Liver (tissue), 9 donors: ENCODE measurements around the gene RHBDD3. TPM values are rescaled to one million over a fixed set of nuclear protein-coding genes. Genes with fewer than 3 reads are reported as not detected.

Experiments used
- DNase-seq: peaks from one replicate; pipeline ENCODE4 v3.0.0-alpha.2; 2017; ENCODE audit warnings: low spot score
- H3K27ac ChIP-seq, 2 donors: one replicate each; pipeline ENCODE4 v1.7.0; 2013; ENCODE audit warnings: inconsistent platforms in 2 of 2, low read length in 2 of 2, control low read depth in 1 of 2, low read depth in 1 of 2, mild to moderate bottlenecking in 1 of 2
- H3K27me3 ChIP-seq, 4 donors: one replicate each; pipeline versions ENCODE4 v1.6.1 to v1.7.0; 2013; ENCODE audit warnings: low read length in 3 of 4, inconsistent platforms in 1 of 4, mild to moderate bottlenecking in 1 of 4, moderate library complexity in 1 of 4; ENCODE audit not compliant: control insufficient read depth in 4 of 4, insufficient read depth in 4 of 4
- H3K36me3 ChIP-seq, 4 donors: one replicate each; pipeline versions ENCODE4 v1.6.1 to v1.7.0; 2013; ENCODE audit warnings: low read length in 3 of 4, mild to moderate bottlenecking in 3 of 4, low read depth in 1 of 4, moderate library complexity in 1 of 4; ENCODE audit not compliant: control insufficient read depth in 4 of 4, insufficient read depth in 3 of 4
- H3K4me1 ChIP-seq, 4 donors: one replicate each; pipeline versions ENCODE4 v1.6.1 to v1.7.0; 2013; ENCODE audit warnings: low read length in 3 of 4, mild to moderate bottlenecking in 3 of 4, moderate library complexity in 1 of 4; ENCODE audit not compliant: control insufficient read depth in 4 of 4, insufficient read depth in 4 of 4
- H3K4me3 ChIP-seq, 3 donors: one replicate each; pipeline versions ENCODE4 v1.6.1 to v1.7.0; 2013; ENCODE audit warnings: low read length in 3 of 3, control low read depth in 1 of 3, low read depth in 1 of 3, mild to moderate bottlenecking in 1 of 3
- H3K9ac ChIP-seq, 2 donors: one replicate each; pipeline ENCODE4 v1.7.0; 2013; ENCODE audit warnings: low read length in 2 of 2, mild to moderate bottlenecking in 2 of 2, moderate library complexity in 2 of 2, control low read depth in 1 of 2, low read depth in 1 of 2
- H3K9me3 ChIP-seq, 4 donors: one replicate each; pipeline versions ENCODE4 v1.6.1 to v1.7.0; 2013; ENCODE audit warnings: low read length in 3 of 4; ENCODE audit not compliant: control insufficient read depth in 4 of 4
- CTCF ChIP-seq: fragments of 150-350 bp; IDR thresholded peaks from 2 replicates; pipeline ENCODE4 v1.5.1; 2017; ENCODE audit warnings: improper control_type of control experiment, low read depth, low read length; ENCODE audit not compliant: missing input control
- EGR1 ChIP-seq, 2 donors: IDR thresholded peaks; 2 replicates each; pipeline ENCODE4 v1.6.1; 2016 to 2018; ENCODE audit warnings: antibody characterized with exemption in 2 of 2, low read depth in 2 of 2
- FOXA1 ChIP-seq: IDR thresholded peaks from 2 replicates; pipeline ENCODE4 v1.6.1; 2016; ENCODE audit warnings: antibody characterized with exemption
- FOXA2 ChIP-seq: IDR thresholded peaks from 2 replicates; pipeline ENCODE4 v1.6.1; 2016; ENCODE audit warnings: antibody characterized with exemption
- GABPA ChIP-seq, 2 donors: IDR thresholded peaks in 1 of 2; conservative IDR thresholded peaks in 1 of 2; 2 replicates each; pipeline ENCODE4 v1.6.1; 2016; ENCODE audit warnings: antibody characterized with exemption in 2 of 2, mild to moderate bottlenecking in 1 of 2, moderate library complexity in 1 of 2
- HNF4A ChIP-seq, 2 donors: conservative IDR thresholded peaks; 2 replicates each; pipeline ENCODE4 v1.6.1; 2016; ENCODE audit warnings: antibody characterized with exemption in 2 of 2, mild to moderate bottlenecking in 2 of 2
- HNF4G ChIP-seq: IDR thresholded peaks from 2 replicates; pipeline ENCODE4 v1.6.1; 2016; ENCODE audit warnings: antibody characterized with exemption
- MAX ChIP-seq: IDR thresholded peaks from 2 replicates; pipeline ENCODE4 v1.6.1; 2016; ENCODE audit warnings: antibody characterized with exemption
- NR2F2 ChIP-seq: IDR thresholded peaks from 2 replicates; pipeline ENCODE4 v1.6.1; 2016; ENCODE audit warnings: antibody characterized with exemption
- RAD21 ChIP-seq, 2 donors: IDR thresholded peaks; 2 replicates each; pipeline ENCODE4 v1.6.1; 2016; ENCODE audit warnings: antibody characterized with exemption in 2 of 2, mild to moderate bottlenecking in 2 of 2
- RXRA ChIP-seq, 2 donors: IDR thresholded peaks; 2 replicates each; pipeline ENCODE4 v1.6.1; 2017 to 2018; ENCODE audit warnings: antibody characterized with exemption in 2 of 2, mild to moderate bottlenecking in 1 of 2
- SP1 ChIP-seq: IDR thresholded peaks from 2 replicates; pipeline ENCODE4 v1.6.1; 2018; ENCODE audit warnings: antibody characterized with exemption, mild to moderate bottlenecking
- TAF1 ChIP-seq: conservative IDR thresholded peaks from 2 replicates; pipeline ENCODE4 v1.6.1; 2016; ENCODE audit warnings: antibody characterized with exemption, mild to moderate bottlenecking
- YY1 ChIP-seq: IDR thresholded peaks from 2 replicates; pipeline ENCODE4 v1.6.1; 2016; ENCODE audit warnings: antibody characterized with exemption, mild to moderate bottlenecking
- WGBS: extraction: QIAGEN DNeasy Blood & Tissue Kit; methylation state at CpG from one replicate; pipeline ENCODE4 v1.1.7; 2013; 5-methylcytosine and 5-hydroxymethylcytosine counted together
- polyA plus RNA-seq, 2 donors: library from polyadenylated mRNA; stranded (reverse) in 1 of 2; unstranded in 1 of 2; fragments of 200-250 nt in 1 of 2; fragments of >200 nt in 1 of 2; fragmentation: Nextera tagmentation in 1 of 2; extraction: Ambion mirVana in 1 of 2; gene quantifications; one replicate each; pipeline versions ENCODE4 v1.2.1 to v1.2.3, GENCODE V29; 2013 to 2015
- total RNA-seq, 2 donors: library from RNA; depleted of rRNA; stranded (reverse); fragments of >200 nt; gene quantifications; one replicate each; pipeline ENCODE4 v1.2.3, GENCODE V29; 2014
- TF ChIP-seq, protein P1 (sequence below): IDR thresholded peaks from 2 replicates; pipeline ENCODE4 v1.6.1; 2016; ENCODE audit warnings: antibody characterized with exemption
- TF ChIP-seq, protein P2 (sequence below): IDR thresholded peaks from 2 replicates; pipeline ENCODE4 v1.6.1; 2016; ENCODE audit warnings: antibody characterized with exemption
- TF ChIP-seq, protein P3 (sequence below): IDR thresholded peaks from 2 replicates; pipeline ENCODE4 v1.6.1; 2016; ENCODE audit warnings: antibody characterized with exemption, mild to moderate bottlenecking
- donor health status: healthy.
- donor health status: healthy.
- donor health status: healthy.
- donor health status: healthy.
- donor health status: healthy.

The RHBDD3 gene
- total and polyA plus RNA-seq, 4 donors, result 14.3 to 26.5 (median 18.3) TPM

DNA sequence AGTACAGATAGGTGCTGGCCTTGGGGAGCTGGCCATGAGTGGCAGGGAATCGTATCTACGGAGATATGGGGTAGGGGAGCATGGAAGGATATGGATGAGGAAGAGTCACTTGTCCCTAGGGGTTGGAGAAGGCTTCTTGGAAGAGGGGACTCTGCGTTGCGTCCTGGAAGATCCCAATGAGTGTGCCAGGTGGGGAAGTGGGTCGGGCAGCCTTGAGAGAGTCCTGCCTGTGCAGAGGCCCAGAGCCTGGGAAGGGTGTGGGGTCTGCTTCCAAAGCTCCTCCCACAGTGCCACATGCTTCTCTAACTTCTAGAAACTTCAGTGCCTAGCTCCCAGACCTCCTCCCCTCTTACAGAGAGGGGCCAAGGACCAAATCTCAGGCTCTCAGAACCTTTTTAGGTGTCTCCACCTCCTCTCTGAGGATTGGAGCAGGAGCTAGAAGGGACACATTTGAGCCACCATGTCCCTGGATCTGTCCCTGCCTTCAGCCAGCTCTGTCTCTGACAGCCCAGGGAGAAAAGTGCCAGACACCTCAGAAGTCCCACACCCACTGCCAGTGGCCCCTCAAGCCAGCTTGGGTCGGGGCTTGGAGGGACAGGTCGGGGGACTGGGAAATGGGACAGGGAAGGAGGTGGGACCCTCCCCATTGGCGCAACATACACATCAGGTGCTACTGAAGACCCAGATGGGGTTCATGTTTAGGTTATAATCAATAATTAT, 11.0 kb downstream of the RHBDD3 start:
- Histone ChIP-seq H3K4me3 (no peak overlapping the region), H3K27ac (no peak overlapping the region), H3K9me3 (no peaks in the 10 kb centered on the region), H3K4me1 (no peaks in the 10 kb centered on the region), H3K27me3 (no peaks in the 10 kb centered on the region), H3K9ac (no peak overlapping the region), H3K36me3 (peaks cover 0 to 8% (median 2%) of the 10 kb centered on the region in 4 donors)
- TF ChIP-seq, protein P1, sequence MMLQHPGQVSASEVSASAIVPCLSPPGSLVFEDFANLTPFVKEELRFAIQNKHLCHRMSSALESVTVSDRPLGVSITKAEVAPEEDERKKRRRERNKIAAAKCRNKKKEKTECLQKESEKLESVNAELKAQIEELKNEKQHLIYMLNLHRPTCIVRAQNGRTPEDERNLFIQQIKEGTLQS, result no peak
- TF ChIP-seq GABPA (IDR thresholded peaks at IDR 0.05 in 1 of 2, conservative IDR thresholded peaks at IDR 0.05 in 1 of 2) (no peak), RXRA (IDR thresholded peaks at IDR 0.05) (no peak), EGR1 (IDR thresholded peaks at IDR 0.05; ENCODE audit: low read depth in 2 of 2) (no peak), MAX (no peak), TAF1 (no peak), SP1 (no peak), HNF4A (conservative IDR thresholded peaks at IDR 0.05) (no peak), RAD21 (IDR thresholded peaks at IDR 0.05) (no peak), YY1 (no peak), CTCF (no peak)
- TF ChIP-seq, protein P2, sequence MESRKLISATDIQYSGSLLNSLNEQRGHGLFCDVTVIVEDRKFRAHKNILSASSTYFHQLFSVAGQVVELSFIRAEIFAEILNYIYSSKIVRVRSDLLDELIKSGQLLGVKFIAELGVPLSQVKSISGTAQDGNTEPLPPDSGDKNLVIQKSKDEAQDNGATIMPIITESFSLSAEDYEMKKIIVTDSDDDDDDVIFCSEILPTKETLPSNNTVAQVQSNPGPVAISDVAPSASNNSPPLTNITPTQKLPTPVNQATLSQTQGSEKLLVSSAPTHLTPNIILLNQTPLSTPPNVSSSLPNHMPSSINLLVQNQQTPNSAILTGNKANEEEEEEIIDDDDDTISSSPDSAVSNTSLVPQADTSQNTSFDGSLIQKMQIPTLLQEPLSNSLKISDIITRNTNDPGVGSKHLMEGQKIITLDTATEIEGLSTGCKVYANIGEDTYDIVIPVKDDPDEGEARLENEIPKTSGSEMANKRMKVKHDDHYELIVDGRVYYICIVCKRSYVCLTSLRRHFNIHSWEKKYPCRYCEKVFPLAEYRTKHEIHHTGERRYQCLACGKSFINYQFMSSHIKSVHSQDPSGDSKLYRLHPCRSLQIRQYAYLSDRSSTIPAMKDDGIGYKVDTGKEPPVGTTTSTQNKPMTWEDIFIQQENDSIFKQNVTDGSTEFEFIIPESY, result no peak
- TF ChIP-seq, protein P3, sequence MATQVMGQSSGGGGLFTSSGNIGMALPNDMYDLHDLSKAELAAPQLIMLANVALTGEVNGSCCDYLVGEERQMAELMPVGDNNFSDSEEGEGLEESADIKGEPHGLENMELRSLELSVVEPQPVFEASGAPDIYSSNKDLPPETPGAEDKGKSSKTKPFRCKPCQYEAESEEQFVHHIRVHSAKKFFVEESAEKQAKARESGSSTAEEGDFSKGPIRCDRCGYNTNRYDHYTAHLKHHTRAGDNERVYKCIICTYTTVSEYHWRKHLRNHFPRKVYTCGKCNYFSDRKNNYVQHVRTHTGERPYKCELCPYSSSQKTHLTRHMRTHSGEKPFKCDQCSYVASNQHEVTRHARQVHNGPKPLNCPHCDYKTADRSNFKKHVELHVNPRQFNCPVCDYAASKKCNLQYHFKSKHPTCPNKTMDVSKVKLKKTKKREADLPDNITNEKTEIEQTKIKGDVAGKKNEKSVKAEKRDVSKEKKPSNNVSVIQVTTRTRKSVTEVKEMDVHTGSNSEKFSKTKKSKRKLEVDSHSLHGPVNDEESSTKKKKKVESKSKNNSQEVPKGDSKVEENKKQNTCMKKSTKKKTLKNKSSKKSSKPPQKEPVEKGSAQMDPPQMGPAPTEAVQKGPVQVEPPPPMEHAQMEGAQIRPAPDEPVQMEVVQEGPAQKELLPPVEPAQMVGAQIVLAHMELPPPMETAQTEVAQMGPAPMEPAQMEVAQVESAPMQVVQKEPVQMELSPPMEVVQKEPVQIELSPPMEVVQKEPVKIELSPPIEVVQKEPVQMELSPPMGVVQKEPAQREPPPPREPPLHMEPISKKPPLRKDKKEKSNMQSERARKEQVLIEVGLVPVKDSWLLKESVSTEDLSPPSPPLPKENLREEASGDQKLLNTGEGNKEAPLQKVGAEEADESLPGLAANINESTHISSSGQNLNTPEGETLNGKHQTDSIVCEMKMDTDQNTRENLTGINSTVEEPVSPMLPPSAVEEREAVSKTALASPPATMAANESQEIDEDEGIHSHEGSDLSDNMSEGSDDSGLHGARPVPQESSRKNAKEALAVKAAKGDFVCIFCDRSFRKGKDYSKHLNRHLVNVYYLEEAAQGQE, result no peak
- WGBS, result 94% methylated on average over 8 of the region's 8 CpGs
- DNase-seq, result no peak

GRCh38 chr22:29255064-29255621, 12.6 kb downstream of the RHBDD3 start:
- Histone ChIP-seq H3K36me3 (peaks cover 0 to 4% (median 2%) of the 10 kb centered on the region in 4 donors), H3K4me3 (no peak overlapping the region), H3K9ac (no peak overlapping the region), H3K9me3 (no peaks in the 10 kb centered on the region), H3K27ac (no peak overlapping the region), H3K4me1 (no peaks in the 10 kb centered on the region), H3K27me3 (no peaks in the 10 kb centered on the region)
- WGBS, result 98% methylated on average over 11 of the region's 11 CpGs
- DNase-seq, result no peak
- TF ChIP-seq SP1 (no peak), MAX (no peak), CTCF (no peak), FOXA2 (no peak), RAD21 (IDR thresholded peaks at IDR 0.05) (no peak), HNF4G (no peak), HNF4A (conservative IDR thresholded peaks at IDR 0.05) (no peak), YY1 (no peak), TAF1 (no peak), EGR1 (IDR thresholded peaks at IDR 0.05; ENCODE audit: low read depth in 2 of 2) (no peak), FOXA1 (no peak), NR2F2 (no peak)
- TF ChIP-seq, protein P1, result no peak
